ENCODE data around the gene DLK1.

DNA sequence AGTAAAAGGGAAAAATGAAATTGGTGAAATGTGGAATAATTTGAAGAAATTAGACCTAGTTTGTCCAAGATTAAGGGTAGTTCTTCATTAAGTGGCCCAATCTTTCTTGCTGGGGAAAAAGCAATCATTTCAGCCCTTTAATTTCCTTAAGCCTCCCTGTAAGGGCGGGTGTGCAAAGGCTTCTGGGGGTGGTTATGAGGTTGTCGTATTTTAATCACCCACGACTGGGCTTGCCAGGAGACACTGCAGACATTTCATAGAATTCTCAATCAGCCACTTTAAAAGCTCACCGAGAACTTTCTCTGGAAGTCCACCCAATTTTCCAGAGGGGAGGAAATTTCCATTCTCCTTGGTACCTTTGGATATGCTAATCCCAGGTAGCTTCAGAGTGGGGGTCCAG, 43.4 kb downstream of the DLK1 start:
- TF ChIP-seq CTCF (IDR thresholded peaks at IDR 0.05): no peak
- no peak for TF ChIP-seq EP300 (IDR thresholded peaks at IDR 0.05)
- TF ChIP-seq POLR2AphosphoS5 (IDR thresholded peaks at IDR 0.05): no peak
- no peak for TF ChIP-seq POLR2A (IDR thresholded peaks at IDR 0.05)

All from sigmoid colon (tissue), 4 donors.